ENCODE data around the gene SLC17A9. TPM values are rescaled to one million over a fixed set of nuclear protein-coding genes. Genes with fewer than 3 reads are reported as not detected.
A peak's percentile ranks its signal among the peaks of the same experiment; 100 is the strongest.

Gene SLC17A9
- total and polyA plus RNA-seq, 12 donors = 0.17 to 69.1 (median 2.9) TPM

DNA sequence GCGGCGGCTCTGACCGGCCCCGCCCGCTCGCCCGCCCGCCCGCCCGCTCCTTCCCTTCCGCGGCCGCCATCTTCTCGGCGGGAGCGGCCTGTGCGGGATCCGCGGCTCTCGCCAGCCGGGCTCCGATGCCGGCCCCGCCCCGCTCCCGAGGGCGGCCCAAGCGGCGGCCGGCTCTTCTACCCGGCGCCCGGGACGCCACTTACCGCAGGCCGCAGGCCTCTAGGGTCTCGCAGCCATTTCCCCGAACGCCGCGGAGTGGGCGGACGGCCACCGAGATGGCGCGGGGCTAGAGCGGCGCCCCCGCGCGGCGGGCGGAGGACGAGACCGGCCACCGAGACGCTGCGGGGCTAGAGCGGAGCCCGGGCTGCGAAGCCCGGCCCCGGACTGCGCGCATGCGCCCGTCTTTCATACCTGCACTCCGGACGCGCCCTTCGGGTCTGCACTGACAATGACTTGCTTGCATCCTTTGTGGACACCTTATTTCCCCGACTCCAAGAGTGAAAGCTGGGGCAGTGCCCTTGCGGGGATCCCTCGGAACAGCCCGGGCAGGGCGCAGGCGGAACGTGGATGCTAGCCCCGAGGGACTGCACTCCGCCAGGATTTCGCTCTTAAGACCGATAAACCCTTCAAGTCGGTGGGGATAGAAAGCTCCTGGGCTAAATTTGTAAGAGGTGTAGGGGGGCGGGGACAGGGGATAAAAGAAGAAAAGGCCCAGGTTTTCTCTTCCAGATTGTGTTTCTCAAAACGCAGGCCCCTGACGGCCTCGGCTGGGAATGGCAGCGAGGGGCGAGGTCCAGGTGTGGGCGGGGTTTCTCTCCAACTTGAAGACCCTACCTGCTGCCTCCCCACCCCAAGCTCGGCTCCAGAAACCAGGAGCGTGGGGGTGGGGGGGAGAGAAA lies 26.0 kb upstream of the SLC17A9 start, which contains the start of gene DIDO1:
Gene DIDO1, minus strand, starts transcription at position 277 of the 899 bp plus-strand sequence.
- intact Hi-C loops (cut with DNase I) = no loop called here

DNA sequence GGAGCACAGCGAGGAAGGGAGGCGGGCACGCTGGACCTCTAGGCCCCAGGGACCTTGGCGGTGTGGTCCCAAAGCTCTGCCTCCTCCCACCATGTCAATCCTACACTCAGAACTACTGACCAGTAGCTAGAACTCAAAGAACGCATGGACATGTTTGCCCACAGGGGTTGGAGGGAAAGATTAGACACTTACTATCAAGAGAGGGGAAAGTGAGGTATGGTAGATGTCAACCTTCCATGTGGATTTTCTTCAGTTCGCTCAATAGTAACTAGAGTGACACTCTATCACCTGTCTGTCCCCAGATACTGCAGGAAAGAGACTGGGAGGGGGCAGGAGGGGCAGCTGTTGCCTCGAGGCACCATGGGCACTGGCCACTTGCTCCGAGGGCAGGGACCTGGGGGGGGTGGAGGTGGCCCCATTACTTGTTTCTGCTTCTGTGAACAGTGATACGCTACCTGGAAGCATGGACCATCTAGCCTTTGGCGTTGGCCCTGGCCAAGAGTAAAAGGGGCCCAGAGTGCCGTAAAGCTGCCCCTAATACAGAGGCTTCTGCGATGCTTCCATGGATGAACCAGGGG lies 25.3 kb upstream of the SLC17A9 start:
- no peak for DNase-seq
- Histone ChIP-seq H3K4me1 (replicated peaks in 1 of 2) (peaks cover 35 to 65% of the 10 kb centered on the region in 2 donors), H3K27me3 (no peaks in the 10 kb centered on the region), H3K4me3 (peak overlapping the region in 1 of 4 donors; percentile 100), H3K36me3 (replicated peaks in 1 of 2) (no peaks in the 10 kb centered on the region), H3K9me3 (replicated peaks in 1 of 3) (no peaks in the 10 kb centered on the region), H3K27ac (peak overlapping the region in 2 of 5 donors; percentile 96 to 100)
- intact Hi-C loops (cut with DNase I) = no loop called here
- TF ChIP-seq, protein P1, sequence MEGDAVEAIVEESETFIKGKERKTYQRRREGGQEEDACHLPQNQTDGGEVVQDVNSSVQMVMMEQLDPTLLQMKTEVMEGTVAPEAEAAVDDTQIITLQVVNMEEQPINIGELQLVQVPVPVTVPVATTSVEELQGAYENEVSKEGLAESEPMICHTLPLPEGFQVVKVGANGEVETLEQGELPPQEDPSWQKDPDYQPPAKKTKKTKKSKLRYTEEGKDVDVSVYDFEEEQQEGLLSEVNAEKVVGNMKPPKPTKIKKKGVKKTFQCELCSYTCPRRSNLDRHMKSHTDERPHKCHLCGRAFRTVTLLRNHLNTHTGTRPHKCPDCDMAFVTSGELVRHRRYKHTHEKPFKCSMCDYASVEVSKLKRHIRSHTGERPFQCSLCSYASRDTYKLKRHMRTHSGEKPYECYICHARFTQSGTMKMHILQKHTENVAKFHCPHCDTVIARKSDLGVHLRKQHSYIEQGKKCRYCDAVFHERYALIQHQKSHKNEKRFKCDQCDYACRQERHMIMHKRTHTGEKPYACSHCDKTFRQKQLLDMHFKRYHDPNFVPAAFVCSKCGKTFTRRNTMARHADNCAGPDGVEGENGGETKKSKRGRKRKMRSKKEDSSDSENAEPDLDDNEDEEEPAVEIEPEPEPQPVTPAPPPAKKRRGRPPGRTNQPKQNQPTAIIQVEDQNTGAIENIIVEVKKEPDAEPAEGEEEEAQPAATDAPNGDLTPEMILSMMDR (IDR thresholded peaks at IDR 0.05) = no peak
- TF ChIP-seq POLR2A (IDR thresholded peaks at IDR 0.05) = no peak
- 71 to 83% (median 78%) methylated on average over 12 of the region's 12 CpGs for WGBS, 4 donors

More for the DNA sequence above, 26.0 kb upstream of the SLC17A9 start, which contains the start of gene DIDO1:
- no peaks in the 10 kb centered on the region for H3K27me3 ChIP-seq
- TF ChIP-seq, protein P1 (IDR thresholded peaks at IDR 0.05) = peak; percentile 13 to 85 (median 53)
- TF ChIP-seq POLR2A (IDR thresholded peaks at IDR 0.05) = peak; percentile 62 to 74
- peaks cover 37 to 71% of the 10 kb centered on the region in 2 donors for H3K4me1 ChIP-seq (replicated peaks in 1 of 2)
- no peaks in the 10 kb centered on the region for H3K36me3 ChIP-seq (replicated peaks in 1 of 2)
- H3K4me3 ChIP-seq = peak within 1 kb of the TSS; percentile 25 to 100 (median 90)
- H3K27ac ChIP-seq = peak within 1 kb of the TSS; percentile 89 to 100 (median 96)
- DNase-seq = peak; percentile 81 to 90 (median 86)
- H3K9me3 ChIP-seq (replicated peaks in 1 of 3) = no peaks in the 10 kb centered on the region
- WGBS, 4 donors = 2 to 18% (median 8%) methylated on average over 11 to 92 of the region's 92 CpGs

DNA sequence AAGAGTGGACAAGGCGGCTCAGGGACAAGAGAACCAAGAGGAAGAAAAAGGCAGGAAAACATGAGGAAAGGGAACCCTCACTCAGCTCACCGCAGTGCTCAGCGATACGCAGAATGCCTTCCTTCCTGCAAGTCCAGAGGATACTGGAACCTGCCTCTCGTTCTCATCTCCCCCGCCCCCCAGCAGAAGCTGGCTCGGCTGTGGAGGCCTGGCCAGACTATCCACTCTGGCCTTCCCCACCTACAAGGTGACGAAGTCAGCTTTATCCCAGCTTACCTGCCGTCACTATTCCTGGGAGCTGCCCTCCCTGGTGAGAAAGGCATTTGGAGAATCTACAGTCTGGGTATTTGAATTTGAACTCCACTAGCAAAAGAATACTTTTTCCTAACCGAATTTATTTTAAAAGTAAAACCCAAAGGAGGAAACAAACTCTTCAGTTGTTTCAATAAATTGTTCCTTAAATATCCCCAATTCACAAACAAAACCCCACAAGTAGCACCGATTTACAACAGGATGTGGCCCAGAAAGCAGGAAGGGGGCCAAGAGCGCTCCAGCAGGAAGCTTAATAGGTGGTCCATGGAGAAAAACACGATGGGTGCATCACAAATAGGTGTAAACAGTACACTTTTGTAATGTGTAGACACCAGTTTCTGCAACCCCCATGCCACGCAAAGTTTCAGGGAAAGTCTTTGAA lies 24.1 kb upstream of the SLC17A9 start:
- Histone ChIP-seq H3K9me3 (replicated peaks in 1 of 3) (no peaks in the 10 kb centered on the region), H3K27me3 (no peaks in the 10 kb centered on the region), H3K4me3 (peak overlapping the region in 2 of 4 donors; percentile 23 to 70), H3K4me1 (replicated peaks in 1 of 2) (peaks cover 30 to 54% of the 10 kb centered on the region in 2 donors), H3K27ac (peak overlapping the region; percentile 53 to 94 (median 74)), H3K36me3 (replicated peaks in 1 of 2) (peaks cover 0 to 3% of the 10 kb centered on the region in 2 donors)
- no peak for DNase-seq
- intact Hi-C loops (cut with DNase I) = no loop called here
- WGBS, 4 donors = 47 to 58% (median 50%) methylated on average over 12 to 14 of the region's 14 CpGs
- TF ChIP-seq, protein P1 (IDR thresholded peaks at IDR 0.05) = no peak
- TF ChIP-seq POLR2A (IDR thresholded peaks at IDR 0.05) = no peak

Data from adrenal gland (tissue), 12 donors.